IPS-NIHi11 (cell line): Measurements from ENCODE around the gene GPR176.
A peak's percentile ranks its signal among the peaks of the same experiment; 100 is the strongest.

Source experiments
- DNase-seq: peaks from one replicate; pipeline ENCODE4 v3.0.0; 2012; ENCODE audit warnings: mixed read lengths, low spot score

The GPR176 gene

GRCh38 chr15:39889601-39890000 is 30.5 kb downstream of the GPR176 start:
- DNase-seq, result no peak

DNA sequence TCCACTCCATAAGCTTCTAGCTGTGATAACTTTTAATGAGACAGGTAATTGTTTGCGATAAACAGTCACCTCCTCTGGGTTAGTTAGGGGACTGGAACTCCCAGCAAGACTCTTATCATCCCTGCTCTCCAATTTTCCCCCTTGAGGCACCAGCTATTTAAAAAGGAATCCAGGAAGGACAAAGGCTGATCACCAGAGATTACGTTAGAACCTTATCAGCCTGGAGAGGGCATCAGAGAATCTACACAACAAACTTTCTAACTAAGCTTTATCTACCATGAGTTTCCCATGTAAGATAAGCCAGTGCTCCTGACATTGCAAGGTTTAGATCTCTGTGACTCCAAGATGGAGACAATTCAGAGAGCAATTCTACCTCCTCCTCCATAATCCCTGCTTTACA is 31.3 kb downstream of the GPR176 start:
- no peak for DNase-seq

DNA sequence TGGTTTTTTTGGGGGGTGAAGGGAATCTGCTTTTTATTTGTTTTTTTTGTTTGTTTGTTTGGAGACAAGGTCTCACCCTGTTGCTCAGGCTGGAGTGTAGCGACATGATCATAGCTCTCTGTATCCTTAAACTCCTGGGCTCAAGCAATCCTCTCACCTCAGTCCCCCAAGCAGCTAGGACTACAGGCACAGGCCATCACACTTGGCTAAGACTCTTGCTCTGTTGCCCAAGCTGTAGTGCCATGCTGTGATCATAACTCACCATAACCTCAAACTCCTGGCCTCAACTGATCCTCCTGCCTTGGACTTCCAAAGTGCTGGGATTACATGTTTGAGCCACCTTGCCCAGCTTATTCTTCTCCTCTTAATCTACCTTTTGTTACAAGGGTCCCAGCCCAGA is 31.8 kb downstream of the GPR176 start:
- no peak for DNase-seq

- peak; percentile 43 for DNase-seq
Measured at GRCh38 chr15:39887832-39888231, 32.2 kb downstream of the GPR176 start.

GRCh38 chr15:39887211-39887610 is 32.9 kb downstream of the GPR176 start:
- DNase-seq, result peak; percentile 61

- no peak for DNase-seq
Measured at GRCh38 chr15:39886418-39886817, 33.6 kb downstream of the GPR176 start.

DNA sequence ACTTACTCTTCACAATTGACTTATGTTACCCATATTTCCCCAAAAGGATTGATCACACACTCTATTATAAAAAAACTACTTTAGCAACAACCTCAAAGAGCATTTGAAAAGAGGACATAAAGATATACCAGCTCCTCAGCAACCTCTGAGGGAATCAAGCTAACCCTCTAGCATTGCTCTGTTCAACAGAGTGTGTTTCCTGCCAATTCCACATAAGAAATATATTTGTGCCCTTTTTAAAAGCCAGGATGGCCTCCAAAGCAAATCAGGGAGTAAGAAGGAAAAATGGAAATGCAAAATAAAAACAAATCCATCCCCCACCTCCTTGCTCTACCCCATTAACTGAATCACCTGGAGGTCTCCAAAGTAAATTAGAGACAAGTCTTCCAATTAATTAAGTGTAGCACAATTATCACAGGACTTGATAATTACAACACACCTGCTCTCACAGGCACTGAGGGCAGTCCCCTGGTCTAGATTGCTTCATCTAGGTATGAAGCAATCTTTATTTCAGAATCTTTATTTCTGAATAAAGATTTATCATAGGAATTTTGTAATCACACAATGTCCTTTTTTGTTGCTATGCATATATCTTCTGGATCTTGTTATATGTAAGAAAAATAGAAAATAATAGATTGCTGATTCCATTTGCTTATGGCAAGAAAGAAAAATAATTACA is 34.8 kb downstream of the GPR176 start:
- DNase-seq, result no peak

GRCh38 chr15:39884351-39884750 is 35.7 kb downstream of the GPR176 start:
- no peak for DNase-seq

DNA sequence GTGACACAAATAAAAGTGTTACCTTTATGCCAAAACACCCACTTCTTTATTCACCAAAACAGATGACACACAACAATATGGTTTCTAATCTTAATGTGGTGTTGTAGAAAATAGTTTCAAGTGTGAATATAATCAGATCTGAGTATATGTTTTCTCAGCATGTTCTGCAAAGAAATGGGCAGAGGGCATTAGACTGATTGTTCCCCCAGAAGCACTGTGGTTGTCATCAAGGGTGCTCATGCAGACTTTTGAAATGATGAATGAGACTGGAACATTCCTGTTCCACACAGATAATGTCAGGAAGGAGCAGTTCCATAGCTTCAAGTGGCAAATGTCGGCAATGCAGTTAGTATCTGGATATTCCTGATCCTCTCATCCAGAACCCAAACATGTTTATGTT is 37.5 kb downstream of the GPR176 start:
- DNase-seq, result no peak

DNA sequence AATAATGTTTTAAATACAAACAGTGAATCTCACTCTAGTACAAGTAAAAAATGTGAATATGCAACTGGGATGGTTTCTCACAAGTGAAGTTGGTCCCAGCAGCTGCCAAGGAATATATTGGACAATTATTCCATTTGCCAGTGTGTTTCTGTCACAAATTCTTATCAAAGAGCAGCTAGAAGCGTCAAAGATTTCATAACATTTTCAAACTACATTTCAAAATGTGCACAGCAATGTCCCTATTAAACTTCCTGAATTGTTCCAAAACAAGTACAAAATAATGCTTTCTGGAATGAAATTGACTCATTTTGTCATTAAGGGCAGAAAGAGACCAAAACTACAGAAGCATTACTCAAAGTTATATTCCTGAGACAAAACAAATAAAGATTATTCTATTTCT is 38.3 kb downstream of the GPR176 start:
- no peak for DNase-seq

GRCh38 chr15:39880718-39881387 is 39.2 kb downstream of the GPR176 start:
- DNase-seq, result no peak

GRCh38 chr15:39878406-39878785 is 41.7 kb downstream of the GPR176 start:
- DNase-seq, result no peak

- peak; percentile 34 for DNase-seq
Measured at GRCh38 chr15:39874890-39875549, 45.0 kb downstream of the GPR176 start.

DNA sequence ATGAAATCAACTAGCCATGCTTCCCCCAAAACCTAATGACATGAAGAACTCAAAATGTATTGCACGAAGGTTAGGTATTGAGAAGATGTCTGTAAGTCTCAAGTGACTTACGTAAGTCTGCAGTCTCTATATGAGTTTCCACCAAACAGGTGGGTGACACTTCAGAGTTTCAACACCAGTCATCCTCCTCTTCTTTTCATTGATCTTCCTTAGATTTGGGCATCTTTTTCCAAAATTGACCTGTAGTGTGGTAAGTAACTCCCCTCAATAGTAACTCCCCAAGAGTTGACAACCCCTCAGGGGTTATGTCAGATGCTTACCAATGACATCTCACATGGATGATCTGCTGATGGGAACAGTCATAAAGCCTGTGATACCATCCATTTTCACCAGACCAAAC is 46.1 kb downstream of the GPR176 start:
- no peak for DNase-seq

GRCh38 chr15:39870537-39870936 is 49.5 kb downstream of the GPR176 start:
- no peak for DNase-seq

DNA sequence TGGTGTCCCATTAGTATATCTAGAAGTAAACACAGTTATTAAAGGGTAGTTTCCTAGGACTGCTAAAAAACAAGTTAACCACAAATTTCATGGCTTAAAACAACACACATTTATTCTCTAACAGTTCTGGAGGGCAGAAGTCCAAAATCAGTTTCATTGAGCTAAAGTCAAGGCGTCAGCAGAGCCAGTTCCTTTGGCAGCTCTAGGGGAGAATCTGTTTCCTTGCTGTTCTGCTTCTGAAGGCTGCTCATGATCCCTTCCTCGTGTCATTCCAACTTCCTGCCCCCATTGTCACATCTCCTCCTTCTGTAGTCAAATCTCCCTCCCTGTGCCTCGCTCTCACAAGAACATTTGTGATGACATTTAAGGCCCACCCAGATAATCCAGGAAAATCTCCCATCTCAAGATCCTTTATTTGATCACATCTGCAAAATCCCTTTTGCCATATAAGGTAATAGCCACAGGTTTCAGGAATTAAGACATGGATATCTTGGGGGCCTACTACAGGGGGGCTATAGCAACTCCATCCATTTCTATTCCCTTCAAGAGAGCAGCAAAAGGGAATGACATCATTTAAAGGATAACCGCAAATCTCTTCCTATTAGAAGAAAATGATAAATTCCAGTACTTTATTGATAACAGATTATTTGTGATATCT is 50.1 kb downstream of the GPR176 start:
- no peak for DNase-seq

- DNase-seq, result no peak
Measured at GRCh38 chr15:39869254-39869653, 50.8 kb downstream of the GPR176 start.

DNA sequence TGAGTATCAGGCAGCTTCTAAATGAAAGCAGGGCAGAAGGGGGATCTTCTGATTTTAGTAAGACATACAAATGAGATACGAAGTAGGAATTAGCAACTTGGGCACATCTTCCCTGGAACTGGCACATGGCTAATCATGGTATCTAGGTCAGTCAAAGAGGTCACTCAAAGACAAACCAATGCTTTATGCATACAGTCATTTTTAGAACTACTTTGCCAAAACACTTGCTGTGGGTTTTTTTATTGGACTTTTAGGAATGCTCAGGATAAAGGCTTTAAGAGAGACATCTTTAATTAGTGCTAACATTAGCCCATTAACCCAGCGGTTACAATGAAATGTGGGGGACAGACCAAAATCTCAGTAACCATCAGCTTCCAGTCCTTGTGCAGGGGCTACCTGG is 51.7 kb downstream of the GPR176 start:
- DNase-seq, result no peak

GRCh38 chr15:39864116-39864515 is 56.0 kb downstream of the GPR176 start:
- no peak for DNase-seq

- no peak for DNase-seq
Measured at GRCh38 chr15:39860871-39861270, 59.2 kb downstream of the GPR176 start.

GRCh38 chr15:39860200-39860599 is 59.9 kb downstream of the GPR176 start:
- DNase-seq, result no peak

- no peak for DNase-seq
Measured at GRCh38 chr15:39859636-39860035, 60.4 kb downstream of the GPR176 start.

DNA sequence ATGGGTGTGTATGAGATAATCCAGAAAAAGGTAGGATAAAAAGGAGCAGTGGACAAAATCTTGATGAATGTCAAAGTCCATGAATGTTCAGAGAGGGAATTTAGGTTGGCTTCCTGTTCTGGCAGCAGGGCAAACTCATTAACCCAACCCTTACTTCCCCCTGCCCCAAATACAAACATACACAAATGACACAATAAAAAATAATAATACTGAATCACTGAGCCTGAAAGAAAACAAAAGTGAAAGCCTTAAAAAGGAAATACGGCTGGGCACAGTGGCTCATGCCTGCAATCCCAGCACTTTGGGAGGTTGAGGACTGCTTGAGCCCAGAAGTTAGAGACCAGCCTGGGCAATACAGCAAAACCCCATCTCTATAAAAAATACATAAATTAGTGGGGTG is 62.9 kb downstream of the GPR176 start:
- DNase-seq, result no peak
